Gastroesophageal sphincter (tissue), 3 donors: ENCODE results near the gene MUC6.

Experiments
- POLR2A ChIP-seq, 2 donors: fragments of 450-650 bp; IDR thresholded peaks; one replicate each; pipeline ENCODE4 v1.6.1; 2017; ENCODE audit warnings: antibody characterized with exemption in 2 of 2, mild to moderate bottlenecking in 2 of 2, moderate library complexity in 1 of 2
- POLR2AphosphoS5 ChIP-seq: sonication (generic); formaldehyde crosslinking; IDR thresholded peaks from one replicate; pipeline ENCODE4 v1.6.1; 2017; ENCODE audit warnings: antibody characterized with exemption
- TF ChIP-seq, protein P1 (sequence below), 4 experiments: fragments of 200-600 bp in 2 of 4; fragments of 450-650 bp in 2 of 4; sonication (generic) in 1 of 4; IDR thresholded peaks; one replicate each; pipeline ENCODE4 v1.5.1; 2017 to 2019; ENCODE audit warnings: antibody characterized with exemption in 4 of 4, mild to moderate bottlenecking in 2 of 4, moderate library complexity in 2 of 4

GRCh38 chr11:1072116-1072820 is 35.8 kb upstream of the MUC6 start:
- TF ChIP-seq, protein P1, sequence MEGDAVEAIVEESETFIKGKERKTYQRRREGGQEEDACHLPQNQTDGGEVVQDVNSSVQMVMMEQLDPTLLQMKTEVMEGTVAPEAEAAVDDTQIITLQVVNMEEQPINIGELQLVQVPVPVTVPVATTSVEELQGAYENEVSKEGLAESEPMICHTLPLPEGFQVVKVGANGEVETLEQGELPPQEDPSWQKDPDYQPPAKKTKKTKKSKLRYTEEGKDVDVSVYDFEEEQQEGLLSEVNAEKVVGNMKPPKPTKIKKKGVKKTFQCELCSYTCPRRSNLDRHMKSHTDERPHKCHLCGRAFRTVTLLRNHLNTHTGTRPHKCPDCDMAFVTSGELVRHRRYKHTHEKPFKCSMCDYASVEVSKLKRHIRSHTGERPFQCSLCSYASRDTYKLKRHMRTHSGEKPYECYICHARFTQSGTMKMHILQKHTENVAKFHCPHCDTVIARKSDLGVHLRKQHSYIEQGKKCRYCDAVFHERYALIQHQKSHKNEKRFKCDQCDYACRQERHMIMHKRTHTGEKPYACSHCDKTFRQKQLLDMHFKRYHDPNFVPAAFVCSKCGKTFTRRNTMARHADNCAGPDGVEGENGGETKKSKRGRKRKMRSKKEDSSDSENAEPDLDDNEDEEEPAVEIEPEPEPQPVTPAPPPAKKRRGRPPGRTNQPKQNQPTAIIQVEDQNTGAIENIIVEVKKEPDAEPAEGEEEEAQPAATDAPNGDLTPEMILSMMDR (IDR thresholded peaks at IDR 0.05): no peak
- no peak for TF ChIP-seq POLR2A (IDR thresholded peaks at IDR 0.05)
- no peak for TF ChIP-seq POLR2AphosphoS5
